CD14-positive monocyte (primary cell): Measurements from ENCODE around the gene KIAA0408. TPM values are rescaled to one million over a fixed set of nuclear protein-coding genes. Genes with fewer than 3 reads are reported as not detected.
A peak's percentile ranks its signal among the peaks of the same experiment; 100 is the strongest.

Experiments
- DNase-seq, 3 donors: peaks; one replicate each; pipeline ENCODE4 v3.0.0-alpha.2; 2011 to 2022
- H2AFZ ChIP-seq: 2 replicates; pipeline ENCODE4 v1.6.0; 2012; ENCODE audit warnings: mild to moderate bottlenecking, low read depth, low read length, inconsistent platforms; ENCODE audit not compliant: insufficient read depth, poor library complexity, severe bottlenecking
- H3K27ac ChIP-seq, 2 donors: 1 replicate in 1 of 2; 2 replicates in 1 of 2; pipeline ENCODE4 v1.5.1; 2012 to 2013; ENCODE audit warnings: low read length in 2 of 2, control low read depth in 1 of 2, inconsistent platforms in 1 of 2, low read depth in 1 of 2, mild to moderate bottlenecking in 1 of 2
- H3K27me3 ChIP-seq, 2 donors: one replicate each; pipeline versions ENCODE4 v1.6.0 to v1.6.1; 2011 to 2013; ENCODE audit warnings: low read length in 2 of 2; ENCODE audit not compliant: control insufficient read depth in 2 of 2, insufficient read depth in 2 of 2
- H3K36me3 ChIP-seq, 2 donors: replicated peaks in 1 of 2; 1 replicate in 1 of 2; 2 replicates in 1 of 2; pipeline versions ENCODE4 v1.5.1 to v1.6.1; 2012 to 2013; ENCODE audit warnings: low read length in 2 of 2, control low read depth in 1 of 2, inconsistent platforms in 1 of 2, mild to moderate bottlenecking in 1 of 2; ENCODE audit not compliant: insufficient read depth in 2 of 2, control insufficient read depth in 1 of 2
- H3K4me1 ChIP-seq, 2 donors: 1 replicate in 1 of 2; 2 replicates in 1 of 2; pipeline versions ENCODE4 v1.5.1 to v1.6.1; 2012 to 2013; ENCODE audit warnings: low read length in 2 of 2, control low read depth in 1 of 2, inconsistent platforms in 1 of 2, mild to moderate bottlenecking in 1 of 2, moderate library complexity in 1 of 2; ENCODE audit not compliant: insufficient read depth in 2 of 2, control insufficient read depth in 1 of 2
- H3K4me2 ChIP-seq: replicated peaks from 2 replicates; pipeline ENCODE3; 2012; ENCODE audit warnings: low read length, moderate library complexity, mild to moderate bottlenecking; ENCODE audit not compliant: poor library complexity, severe bottlenecking; ENCODE audit errors: extremely low read depth
- H3K4me3 ChIP-seq, 3 experiments: fragments of 200-600 bp in 1 of 3; sonication (generic) in 1 of 3; replicated peaks in 1 of 3; 1 replicate in 2 of 3; 2 replicates in 1 of 3; pipeline ENCODE4 v1.5.1; 2011 to 2013; ENCODE audit warnings: low read length in 3 of 3, mild to moderate bottlenecking in 3 of 3, control low read depth in 2 of 3, low read depth in 2 of 3, inconsistent platforms in 1 of 3, moderate library complexity in 1 of 3
- H3K79me2 ChIP-seq: 2 replicates; pipeline ENCODE4 v1.6.0; 2012; ENCODE audit warnings: mild to moderate bottlenecking, control low read depth, inconsistent platforms, low read length, moderate library complexity; ENCODE audit not compliant: insufficient read depth
- H3K9ac ChIP-seq: 2 replicates; pipeline ENCODE4 v1.6.0; 2017; ENCODE audit warnings: low read length, mild to moderate bottlenecking; ENCODE audit not compliant: insufficient read depth, poor library complexity, severe bottlenecking
- H3K9me3 ChIP-seq, 2 donors: replicated peaks in 1 of 2; 1 replicate in 1 of 2; 2 replicates in 1 of 2; pipeline versions ENCODE4 v1.5.1 to v1.6.1; 2012 to 2013; ENCODE audit warnings: low read length in 2 of 2, control low read depth in 1 of 2; ENCODE audit not compliant: control insufficient read depth in 1 of 2, insufficient read depth in 1 of 2
- H4K20me1 ChIP-seq: 2 replicates; pipeline ENCODE4 v1.6.0; 2012; ENCODE audit warnings: mild to moderate bottlenecking, low read length, control low read depth, moderate library complexity; ENCODE audit not compliant: insufficient read depth
- H3K27ac Mint-ChIP-seq, 7 donors: one replicate each; pipeline ENCODE4 v1.8.0; 2020; ENCODE audit warnings: mild to moderate bottlenecking in 7 of 7, mixed read lengths in 7 of 7, moderate library complexity in 6 of 7, inconsistent platforms in 2 of 7
- H3K27me3 Mint-ChIP-seq, 3 donors: one replicate each; pipeline ENCODE4 v1.8.0; 2021 to 2022; ENCODE audit warnings: low read depth in 3 of 3, mild to moderate bottlenecking in 3 of 3, mixed read lengths in 3 of 3, moderate library complexity in 3 of 3, inconsistent platforms in 1 of 3
- H3K36me3 Mint-ChIP-seq, 2 donors: one replicate each; pipeline ENCODE4 v1.8.0; 2020; ENCODE audit warnings: mixed read lengths in 2 of 2, inconsistent platforms in 1 of 2, mild to moderate bottlenecking in 1 of 2
- H3K4me1 Mint-ChIP-seq: one replicate; pipeline ENCODE4 v1.8.0; 2020; ENCODE audit warnings: mild to moderate bottlenecking, mixed read lengths
- H3K4me3 Mint-ChIP-seq, 2 donors: one replicate each; pipeline ENCODE4 v1.8.0; 2020; ENCODE audit warnings: mild to moderate bottlenecking in 2 of 2, mixed read lengths in 2 of 2, moderate library complexity in 1 of 2
- H3K9me3 Mint-ChIP-seq, 7 donors: one replicate each; pipeline ENCODE4 v1.8.0; 2020 to 2022; ENCODE audit warnings: mixed read lengths in 7 of 7, mild to moderate bottlenecking in 6 of 7, moderate library complexity in 6 of 7, inconsistent platforms in 2 of 7
- WGBS: methylation state at CpG from one replicate; pipeline ENCODE4 v1.1.5; 2013; ENCODE audit warnings: missing lambda C conversion rate; ENCODE audit not compliant: insufficient coverage; 5-methylcytosine and 5-hydroxymethylcytosine counted together
- intact Hi-C, 2 donors: fragments of 100-400 bp; cut with micrococcal nuclease; formaldehyde crosslinking; loops; one replicate each; pipeline versions ENCODE4 v1.15.0 to v1.15.1; 2023
- polyA plus RNA-seq, 3 donors: library from polyadenylated mRNA; depleted of rRNA in 1 of 3; unstranded in 2 of 3; stranded (reverse) in 1 of 3; fragments of 300-500 nt in 2 of 3; fragments of >200 nt in 1 of 3; fragmentation: Illumina TruSeq in 2 of 3; gene quantifications; 1 replicate in 2 of 3; 2 replicates in 1 of 3; pipeline ENCODE4 v1.2.3, GENCODE V29; 2012 to 2021
- TF ChIP-seq, protein P1 (sequence below): fragments of 200-600 bp; IDR thresholded peaks from one replicate; pipeline ENCODE4 v1.8.0; 2022; ENCODE audit warnings: antibody characterized with exemption, mild to moderate bottlenecking

Gene KIAA0408
- polyA plus RNA-seq, 3 donors: 0.03 TPM; not detected in 2

GRCh38 chr6:127464161-127464880 lies 5.1 kb upstream of the KIAA0408 start:
- H3K4me3 ChIP-seq: no peak overlapping the region
- WGBS: 74% methylated on average over 3 of the region's 6 CpGs

DNA sequence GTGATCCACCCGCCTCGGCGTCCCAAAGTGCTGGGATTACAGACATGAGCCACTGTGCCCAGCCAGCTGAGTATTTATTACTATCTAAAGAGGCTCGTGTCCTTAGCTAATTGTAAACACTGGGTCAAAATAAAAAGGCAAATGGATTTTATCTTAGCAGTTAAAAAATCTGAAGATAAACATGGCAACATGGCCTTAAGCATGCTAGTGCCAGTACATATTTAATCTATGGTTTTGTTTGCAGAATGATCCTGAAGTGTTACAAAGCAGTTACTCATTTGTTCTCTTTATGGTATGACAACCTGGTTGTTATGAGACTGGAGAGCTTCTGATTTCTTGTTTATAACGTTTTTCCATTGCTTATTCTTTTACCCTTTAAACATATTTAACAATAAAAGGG lies 3.9 kb upstream of the KIAA0408 start:
- Histone ChIP-seq H3K4me3 (no peak overlapping the region), H3K9me3 (no peaks in the 10 kb centered on the region), H3K4me1 (peaks cover 12 to 13% of the 10 kb centered on the region in 2 donors), H4K20me1 (no peaks in the 10 kb centered on the region), H3K79me2 (no peaks in the 10 kb centered on the region), H3K27ac (no peak overlapping the region), H3K27me3 (no peaks in the 10 kb centered on the region), H3K36me3 (no peaks in the 10 kb centered on the region), H2AFZ (no peak overlapping the region), H3K9ac (no peak overlapping the region), H3K4me2 (no peak overlapping the region)
- no peak overlapping the region for H3K27ac Mint-ChIP-seq
- peaks cover 0 to 4% (median 0%) of the 10 kb centered on the region in 3 donors for H3K27me3 Mint-ChIP-seq
- 100% methylated on average over 1 of the region's 5 CpGs for WGBS
- no peaks in the 10 kb centered on the region for H3K9me3 Mint-ChIP-seq
- H3K4me1 Mint-ChIP-seq: peaks cover 14% of the 10 kb centered on the region
- intact Hi-C loops: loop anchor here (10.0 kb wide), 2 partner anchors 72 to 82 kb away; no protein-coding TSS in a partner anchor
- no peaks in the 10 kb centered on the region for H3K36me3 Mint-ChIP-seq
- TF ChIP-seq, protein P1, sequence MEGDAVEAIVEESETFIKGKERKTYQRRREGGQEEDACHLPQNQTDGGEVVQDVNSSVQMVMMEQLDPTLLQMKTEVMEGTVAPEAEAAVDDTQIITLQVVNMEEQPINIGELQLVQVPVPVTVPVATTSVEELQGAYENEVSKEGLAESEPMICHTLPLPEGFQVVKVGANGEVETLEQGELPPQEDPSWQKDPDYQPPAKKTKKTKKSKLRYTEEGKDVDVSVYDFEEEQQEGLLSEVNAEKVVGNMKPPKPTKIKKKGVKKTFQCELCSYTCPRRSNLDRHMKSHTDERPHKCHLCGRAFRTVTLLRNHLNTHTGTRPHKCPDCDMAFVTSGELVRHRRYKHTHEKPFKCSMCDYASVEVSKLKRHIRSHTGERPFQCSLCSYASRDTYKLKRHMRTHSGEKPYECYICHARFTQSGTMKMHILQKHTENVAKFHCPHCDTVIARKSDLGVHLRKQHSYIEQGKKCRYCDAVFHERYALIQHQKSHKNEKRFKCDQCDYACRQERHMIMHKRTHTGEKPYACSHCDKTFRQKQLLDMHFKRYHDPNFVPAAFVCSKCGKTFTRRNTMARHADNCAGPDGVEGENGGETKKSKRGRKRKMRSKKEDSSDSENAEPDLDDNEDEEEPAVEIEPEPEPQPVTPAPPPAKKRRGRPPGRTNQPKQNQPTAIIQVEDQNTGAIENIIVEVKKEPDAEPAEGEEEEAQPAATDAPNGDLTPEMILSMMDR: no peak
- no peak for DNase-seq
- no peak overlapping the region for H3K4me3 Mint-ChIP-seq

More at GRCh38 chr6:127464161-127464880, 5.1 kb upstream of the KIAA0408 start:
- TF ChIP-seq, protein P1: no peak
- no peak overlapping the region for H2AFZ ChIP-seq
- no peaks in the 10 kb centered on the region for H3K36me3 ChIP-seq
- H3K9me3 ChIP-seq: no peaks in the 10 kb centered on the region
- Mint-ChIP-seq H3K27me3 (peaks cover 0 to 2% (median 0%) of the 10 kb centered on the region in 3 donors), H3K4me3 (no peak overlapping the region), H3K9me3 (no peaks in the 10 kb centered on the region), H3K36me3 (no peaks in the 10 kb centered on the region), H3K4me1 (peaks cover 3% of the 10 kb centered on the region), H3K27ac (peak overlapping the region in 1 of 7 donors; percentile 64)
- H3K4me2 ChIP-seq: no peak overlapping the region
- H3K4me1 ChIP-seq: peaks cover 0 to under 1% of the 10 kb centered on the region in 2 donors
- no peaks in the 10 kb centered on the region for H3K79me2 ChIP-seq
- intact Hi-C loops: loop anchor here (10.0 kb wide), 2 partner anchors 70 to 80 kb away; no protein-coding TSS in a partner anchor
- H3K27ac ChIP-seq: no peak overlapping the region
- no peak overlapping the region for H3K9ac ChIP-seq
- H3K27me3 ChIP-seq: no peaks in the 10 kb centered on the region
- H4K20me1 ChIP-seq: no peaks in the 10 kb centered on the region
- no peak for DNase-seq
